GM12875 (cell line): ENCODE measurements around the gene ACD.

Experiments used
- H3K4me3 ChIP-seq: one replicate; pipeline ENCODE4 v1.5.1; 2011; ENCODE audit warnings: low read depth, low read length, control low read depth
- CTCF ChIP-seq: IDR thresholded peaks from 2 replicates; pipeline ENCODE4 v1.5.1; 2011; ENCODE audit warnings: low read depth, mild to moderate bottlenecking, control low read depth, inconsistent platforms, low read length, moderate library complexity, borderline replicate concordance; ENCODE audit not compliant: insufficient read depth

The ACD gene

GRCh38 chr16:67644038-67644437, 16.0 kb downstream of the ACD start:
- no peak overlapping the region for H3K4me3 ChIP-seq
- no peak for TF ChIP-seq CTCF

GRCh38 chr16:67641779-67642708, 18.0 kb downstream of the ACD start:
- no peak overlapping the region for H3K4me3 ChIP-seq
- no peak for TF ChIP-seq CTCF

DNA sequence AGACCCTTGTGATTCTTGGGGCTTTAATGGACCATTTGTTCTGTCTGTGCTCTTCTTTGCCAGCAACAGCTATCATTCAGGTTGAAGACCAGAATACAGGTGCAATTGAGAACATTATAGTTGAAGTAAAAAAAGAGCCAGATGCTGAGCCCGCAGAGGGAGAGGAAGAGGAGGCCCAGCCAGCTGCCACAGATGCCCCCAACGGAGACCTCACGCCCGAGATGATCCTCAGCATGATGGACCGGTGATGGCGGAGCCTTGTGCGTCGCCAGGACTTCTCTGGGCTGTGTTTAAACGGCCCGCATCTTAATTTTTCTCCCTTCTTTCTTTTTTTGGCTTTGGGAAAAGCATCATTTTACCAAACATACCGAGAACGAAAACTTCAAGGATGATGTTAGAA, 22.4 kb downstream of the ACD start:
- no peak overlapping the region for H3K4me3 ChIP-seq
- TF ChIP-seq CTCF = no peak

DNA sequence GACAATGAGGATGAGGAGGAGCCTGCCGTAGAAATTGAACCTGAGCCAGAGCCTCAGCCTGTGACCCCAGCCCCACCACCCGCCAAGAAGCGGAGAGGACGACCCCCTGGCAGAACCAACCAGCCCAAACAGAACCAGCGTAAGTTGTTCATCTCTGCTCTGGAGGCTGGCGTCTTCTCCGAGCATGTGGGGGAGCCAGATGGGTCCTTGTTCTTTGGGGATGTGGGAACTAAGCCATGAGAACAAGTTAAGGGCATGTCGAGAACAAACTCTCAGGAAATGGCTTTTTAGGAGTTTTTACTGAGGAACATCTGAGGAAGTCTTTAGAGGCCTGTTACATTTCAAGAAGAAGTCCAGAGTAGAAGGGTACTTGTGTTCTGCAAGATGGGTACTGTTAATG, 23.3 kb downstream of the ACD start:
- no peak for TF ChIP-seq CTCF
- H3K4me3 ChIP-seq = no peak overlapping the region

GRCh38 chr16:67632415-67633172, 27.5 kb downstream of the ACD start:
- no peak for TF ChIP-seq CTCF
- no peak overlapping the region for H3K4me3 ChIP-seq

DNA sequence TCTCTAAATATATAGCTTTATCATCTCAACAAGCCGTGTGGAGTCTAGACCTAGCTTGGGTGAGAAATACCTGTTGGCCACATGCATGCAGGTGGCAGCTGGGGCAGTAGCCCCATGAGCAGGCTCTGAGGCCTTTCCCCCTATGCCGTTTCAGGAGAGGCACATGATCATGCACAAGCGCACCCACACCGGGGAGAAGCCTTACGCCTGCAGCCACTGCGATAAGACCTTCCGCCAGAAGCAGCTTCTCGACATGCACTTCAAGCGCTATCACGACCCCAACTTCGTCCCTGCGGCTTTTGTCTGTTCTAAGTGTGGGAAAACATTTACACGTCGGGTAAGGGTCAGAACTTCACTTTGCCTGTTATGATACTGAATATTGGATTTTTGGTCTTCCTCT, 31.8 kb downstream of the ACD start:
- no peak overlapping the region for H3K4me3 ChIP-seq
- no peak for TF ChIP-seq CTCF
